IPS-15b (cell line): ENCODE results near the gene ENTREP1.

Experiments
- H3K27me3 ChIP-seq: one replicate; pipeline ENCODE4 v1.6.1; 2013; ENCODE audit warnings: low read length; ENCODE audit not compliant: control insufficient read depth, insufficient read depth
- H3K36me3 ChIP-seq: one replicate; pipeline ENCODE4 v1.6.1; 2013; ENCODE audit warnings: low read length; ENCODE audit not compliant: control insufficient read depth, insufficient read depth
- H3K4me1 ChIP-seq: one replicate; pipeline ENCODE4 v1.6.1; 2013; ENCODE audit warnings: mild to moderate bottlenecking, low read length; ENCODE audit not compliant: control insufficient read depth, insufficient read depth
- H3K4me3 ChIP-seq: one replicate; pipeline ENCODE4 v1.5.1; 2013; ENCODE audit warnings: low read depth, low read length
- H3K9ac ChIP-seq: one replicate; pipeline ENCODE4 v1.6.1; 2013; ENCODE audit warnings: low read depth, mild to moderate bottlenecking, low read length
- H3K9me3 ChIP-seq: one replicate; pipeline ENCODE4 v1.6.1; 2013; ENCODE audit warnings: mild to moderate bottlenecking, low read length; ENCODE audit not compliant: control insufficient read depth, insufficient read depth

Gene ENTREP1

DNA sequence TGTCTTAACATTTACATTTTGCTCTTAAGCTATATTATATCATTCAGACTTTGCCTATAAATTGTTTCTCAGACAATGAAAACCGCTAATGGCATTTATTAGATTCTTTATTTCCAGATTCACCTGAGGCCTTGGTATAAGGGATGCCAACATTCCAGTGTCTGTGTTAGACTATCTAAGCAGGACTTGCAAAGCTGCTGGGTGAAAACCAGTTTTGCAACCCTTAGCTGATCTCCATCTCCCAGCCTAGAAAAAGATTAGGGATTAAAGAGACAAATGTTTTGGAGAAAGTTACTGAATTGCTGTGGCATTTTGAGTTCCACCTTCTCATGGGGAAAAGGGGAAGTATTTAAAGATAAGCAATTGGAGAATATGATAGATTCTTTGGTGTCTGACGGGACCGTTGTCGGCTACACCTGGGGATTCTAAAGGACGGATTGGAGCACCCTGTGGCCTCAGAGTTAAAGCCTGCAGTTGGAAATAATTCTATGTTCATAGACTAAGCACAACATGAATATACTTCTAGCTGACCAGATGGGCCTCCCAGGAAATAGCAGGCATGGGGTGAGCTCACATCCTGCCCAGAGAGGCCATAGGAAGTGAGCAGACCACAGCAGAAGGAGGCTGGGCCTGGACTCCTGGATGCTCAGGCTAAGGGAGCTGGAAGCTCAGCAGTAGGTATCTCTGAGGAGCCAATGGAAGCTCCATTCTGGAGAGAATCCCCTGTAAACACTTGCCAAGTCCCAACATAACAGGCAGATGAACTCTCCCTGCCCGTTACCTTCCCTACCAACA is 21.8 kb downstream of the ENTREP1 start:
- no peaks in the 10 kb centered on the region for H3K9me3 ChIP-seq
- H3K36me3 ChIP-seq = no peaks in the 10 kb centered on the region
- no peak overlapping the region for H3K9ac ChIP-seq
- H3K27me3 ChIP-seq = no peaks in the 10 kb centered on the region
- no peak overlapping the region for H3K4me3 ChIP-seq
- peaks cover 3% of the 10 kb centered on the region for H3K4me1 ChIP-seq

DNA sequence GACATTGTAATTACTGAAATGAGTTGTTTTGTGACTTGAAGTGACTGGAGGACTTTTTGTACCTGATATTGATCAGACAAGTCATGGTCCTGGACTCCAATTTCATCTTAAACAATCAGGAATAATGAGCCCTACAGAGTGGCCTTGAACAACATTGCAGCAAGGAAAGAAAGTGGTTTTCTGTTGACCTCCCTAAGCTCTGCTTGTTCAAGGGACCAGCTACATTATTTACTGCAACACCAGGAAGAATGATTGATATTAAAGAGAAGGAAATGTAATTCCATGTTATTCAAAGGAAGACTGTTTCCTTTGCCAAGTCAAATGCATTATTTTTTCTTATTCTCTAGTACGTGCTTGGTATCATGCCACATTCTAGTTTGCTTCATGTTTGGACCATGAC is 22.6 kb downstream of the ENTREP1 start:
- H3K27me3 ChIP-seq = no peaks in the 10 kb centered on the region
- H3K4me1 ChIP-seq = peaks cover 3% of the 10 kb centered on the region
- no peaks in the 10 kb centered on the region for H3K9me3 ChIP-seq
- no peaks in the 10 kb centered on the region for H3K36me3 ChIP-seq
- no peak overlapping the region for H3K9ac ChIP-seq
- H3K4me3 ChIP-seq = no peak overlapping the region

DNA sequence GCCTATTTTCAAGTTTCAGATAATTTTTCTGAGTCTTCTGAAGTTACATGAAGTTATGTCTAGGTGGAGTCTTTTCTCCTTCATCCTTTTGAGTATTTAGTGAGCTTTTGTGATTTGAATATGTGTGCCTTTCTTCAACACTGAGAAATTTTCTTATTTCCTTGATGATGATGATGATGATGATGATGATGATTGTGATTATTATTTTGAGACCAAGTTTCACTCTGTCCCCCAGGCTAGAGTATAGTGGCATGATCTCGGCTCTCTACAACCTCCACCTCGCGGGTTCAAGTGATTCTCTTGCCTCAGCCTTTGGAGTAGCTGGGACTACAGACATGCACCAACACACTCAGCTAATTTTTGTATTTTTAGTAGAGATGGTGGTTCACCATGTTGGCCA is 26.2 kb downstream of the ENTREP1 start:
- no peaks in the 10 kb centered on the region for H3K27me3 ChIP-seq
- no peak overlapping the region for H3K4me3 ChIP-seq
- no peaks in the 10 kb centered on the region for H3K9me3 ChIP-seq
- H3K36me3 ChIP-seq = no peaks in the 10 kb centered on the region
- H3K4me1 ChIP-seq = no peaks in the 10 kb centered on the region
- H3K9ac ChIP-seq = no peak overlapping the region

DNA sequence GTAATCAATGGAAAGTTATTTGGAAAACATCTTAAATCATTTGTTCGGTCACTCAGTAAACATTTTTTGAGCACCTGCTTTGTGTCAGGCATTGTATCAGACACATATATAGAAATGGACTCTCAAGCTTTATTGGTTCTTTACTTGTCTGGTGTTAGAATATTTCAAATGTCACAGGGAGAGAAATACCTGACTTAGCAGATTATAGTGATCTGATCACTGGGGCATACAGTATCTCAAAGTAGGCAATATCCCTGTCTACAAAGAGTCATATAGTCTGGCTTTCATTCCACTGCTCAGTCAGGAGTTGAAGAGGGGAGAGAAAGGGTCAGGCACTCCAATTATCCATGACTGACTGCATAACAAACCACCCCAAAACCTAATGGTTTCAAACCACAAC is 30.2 kb downstream of the ENTREP1 start:
- no peaks in the 10 kb centered on the region for H3K27me3 ChIP-seq
- H3K4me1 ChIP-seq = no peaks in the 10 kb centered on the region
- H3K36me3 ChIP-seq = no peaks in the 10 kb centered on the region
- no peak overlapping the region for H3K4me3 ChIP-seq
- H3K9me3 ChIP-seq = no peaks in the 10 kb centered on the region
- H3K9ac ChIP-seq = no peak overlapping the region

DNA sequence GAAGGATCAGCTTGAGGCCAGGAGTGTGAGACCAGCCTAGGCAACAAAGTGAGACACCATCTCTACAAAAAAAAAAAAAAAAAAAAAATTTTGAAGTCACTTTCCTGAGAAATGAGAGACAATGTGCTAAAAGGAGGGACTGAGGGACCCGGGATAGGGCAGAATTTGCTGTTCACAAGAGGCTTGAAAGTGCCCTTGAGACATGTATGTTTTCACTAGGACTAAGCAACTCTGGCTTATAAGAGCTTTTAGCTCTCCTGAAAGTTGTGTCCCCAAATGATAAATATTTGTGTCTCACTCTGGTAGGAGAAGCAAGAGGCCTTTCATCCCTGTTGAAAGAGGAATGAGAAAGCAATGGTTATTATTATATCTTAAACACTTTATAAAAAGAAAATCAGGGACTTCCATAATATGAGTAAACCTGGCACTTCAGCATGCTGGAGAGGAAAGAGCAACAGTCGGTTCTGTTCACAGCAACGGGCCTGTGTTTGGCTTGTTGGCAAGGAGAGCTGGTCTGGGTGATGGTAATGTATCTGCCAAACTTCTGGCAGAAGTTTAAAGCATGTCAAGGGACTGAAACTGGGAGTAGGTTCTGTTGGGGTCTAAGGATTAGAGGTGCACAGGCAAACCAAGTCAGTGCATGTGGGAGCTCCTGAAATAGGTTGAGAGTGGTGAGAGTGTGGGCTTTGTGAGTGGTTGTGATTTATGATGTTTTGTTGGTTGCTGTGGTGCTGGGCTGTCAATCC is 32.2 kb downstream of the ENTREP1 start:
- Histone ChIP-seq H3K4me3 (no peak overlapping the region), H3K9ac (no peak overlapping the region), H3K9me3 (no peaks in the 10 kb centered on the region), H3K36me3 (no peaks in the 10 kb centered on the region), H3K27me3 (no peaks in the 10 kb centered on the region), H3K4me1 (no peaks in the 10 kb centered on the region)

DNA sequence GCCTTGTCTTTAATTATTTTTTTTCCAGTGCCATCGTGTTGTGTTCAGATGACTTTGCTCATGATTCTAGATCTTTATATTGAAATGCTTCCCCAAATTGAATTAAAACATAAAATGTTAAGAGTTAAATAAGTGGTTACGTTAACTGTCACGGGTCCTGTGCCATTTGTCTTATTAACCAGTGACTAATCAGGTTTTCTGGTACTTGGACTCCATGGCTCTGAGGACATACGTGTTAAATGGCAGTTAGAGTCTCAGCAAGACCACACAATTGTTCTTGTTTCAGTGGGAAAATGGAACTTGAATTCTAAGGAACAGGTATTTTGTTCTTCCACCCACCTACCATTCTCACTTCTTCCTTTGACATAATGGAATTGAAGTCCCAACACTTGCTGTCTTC is 32.8 kb downstream of the ENTREP1 start:
- H3K4me1 ChIP-seq = no peaks in the 10 kb centered on the region
- no peaks in the 10 kb centered on the region for H3K36me3 ChIP-seq
- no peaks in the 10 kb centered on the region for H3K27me3 ChIP-seq
- no peaks in the 10 kb centered on the region for H3K9me3 ChIP-seq
- H3K9ac ChIP-seq = no peak overlapping the region
- H3K4me3 ChIP-seq = no peak overlapping the region

DNA sequence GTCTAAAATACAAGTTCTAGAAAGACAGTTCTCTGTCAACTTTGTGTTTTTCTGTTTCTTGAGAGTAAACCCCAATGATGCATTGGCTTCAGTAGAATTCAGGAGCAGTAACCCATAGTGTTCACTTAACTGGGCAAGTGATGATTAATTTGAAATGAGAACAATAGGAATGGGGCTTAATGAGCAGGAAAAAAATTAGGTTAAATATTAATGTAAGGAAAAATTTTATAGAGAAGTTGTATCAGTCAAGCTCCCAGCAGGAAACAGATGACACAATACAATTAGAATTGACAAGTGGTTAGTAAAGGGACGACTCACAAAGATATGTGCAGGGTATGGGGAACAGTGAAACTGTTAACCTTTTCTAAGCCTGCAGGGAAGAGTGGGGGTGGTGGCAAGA is 38.2 kb downstream of the ENTREP1 start:
- no peaks in the 10 kb centered on the region for H3K36me3 ChIP-seq
- H3K27me3 ChIP-seq = no peaks in the 10 kb centered on the region
- no peaks in the 10 kb centered on the region for H3K4me1 ChIP-seq
- H3K9ac ChIP-seq = no peak overlapping the region
- H3K4me3 ChIP-seq = no peak overlapping the region
- H3K9me3 ChIP-seq = no peaks in the 10 kb centered on the region

DNA sequence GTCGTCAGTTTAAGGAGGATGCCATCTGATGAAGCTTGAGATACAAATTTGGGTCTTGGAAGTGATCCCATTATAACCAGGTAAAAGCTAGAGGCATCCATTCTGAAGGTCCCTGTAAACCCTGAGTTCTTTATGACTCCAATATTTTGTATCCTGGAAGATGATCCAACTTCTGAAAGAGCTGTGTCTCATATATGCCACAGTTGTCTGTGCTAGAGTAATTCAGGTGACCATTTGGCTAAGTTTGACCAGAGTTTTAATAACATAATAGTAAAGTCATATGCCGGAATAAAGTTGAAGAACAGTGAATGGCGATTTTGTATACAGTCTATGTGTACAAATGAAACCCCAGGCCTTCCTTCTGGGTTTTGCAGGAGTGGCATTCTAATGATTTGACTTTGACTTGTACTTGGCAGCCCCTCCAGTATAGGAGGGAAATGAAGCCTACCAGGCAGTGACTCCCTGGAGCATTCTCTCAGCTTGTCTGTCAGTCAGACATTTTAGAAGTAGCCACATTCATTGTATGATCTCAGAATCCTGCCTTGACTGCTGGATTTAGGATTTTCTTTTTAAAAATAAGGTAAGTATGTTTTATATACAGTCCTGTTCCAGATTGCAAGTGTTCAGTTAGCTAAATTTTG is 39.6 kb downstream of the ENTREP1 start:
- Histone ChIP-seq H3K9ac (no peak overlapping the region), H3K36me3 (no peaks in the 10 kb centered on the region), H3K27me3 (no peaks in the 10 kb centered on the region), H3K4me1 (no peaks in the 10 kb centered on the region), H3K9me3 (no peaks in the 10 kb centered on the region), H3K4me3 (no peak overlapping the region)

DNA sequence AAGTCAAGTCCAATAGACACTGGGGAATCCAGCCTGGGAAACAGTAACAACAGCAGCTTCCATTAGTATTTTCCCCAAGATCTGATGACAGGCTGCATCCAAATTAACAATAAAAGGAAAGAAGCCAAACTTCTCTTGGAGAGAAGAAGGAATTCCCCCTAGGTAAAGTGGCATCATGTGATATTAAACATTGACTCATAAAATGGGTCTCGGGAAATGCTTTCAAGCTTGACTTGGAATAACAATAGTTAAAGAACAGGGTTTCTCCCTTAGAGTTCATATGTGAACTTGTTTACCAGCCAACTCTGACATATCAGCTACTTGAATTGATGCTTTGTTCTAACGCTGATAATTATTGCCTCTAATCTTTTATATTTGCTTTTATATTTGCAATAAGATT is 45.4 kb downstream of the ENTREP1 start:
- Histone ChIP-seq H3K4me1 (no peaks in the 10 kb centered on the region), H3K27me3 (no peaks in the 10 kb centered on the region), H3K36me3 (no peaks in the 10 kb centered on the region), H3K4me3 (no peak overlapping the region), H3K9me3 (no peaks in the 10 kb centered on the region), H3K9ac (no peak overlapping the region)

DNA sequence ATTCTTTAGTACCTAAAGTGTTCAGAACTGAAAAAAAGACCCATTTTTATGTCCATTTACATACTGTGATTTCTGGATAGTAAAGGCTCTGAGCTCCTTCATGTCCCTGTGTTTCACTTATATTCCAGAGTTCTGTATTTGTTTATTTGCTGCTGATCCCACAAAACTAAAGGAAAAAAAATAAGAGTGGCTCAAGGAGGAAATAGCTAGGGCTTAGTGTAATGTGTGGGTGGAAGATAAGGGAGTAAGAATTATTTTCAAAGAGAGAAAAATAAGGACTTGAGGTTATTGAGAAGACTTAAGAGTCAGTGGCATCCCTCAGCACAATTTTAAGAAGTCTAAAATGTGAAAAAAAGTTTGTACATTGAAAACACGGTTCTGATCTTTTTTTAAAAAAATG is 46.0 kb downstream of the ENTREP1 start:
- Histone ChIP-seq H3K36me3 (no peaks in the 10 kb centered on the region), H3K4me1 (no peaks in the 10 kb centered on the region), H3K4me3 (no peak overlapping the region), H3K27me3 (no peaks in the 10 kb centered on the region), H3K9ac (no peak overlapping the region), H3K9me3 (no peaks in the 10 kb centered on the region)

DNA sequence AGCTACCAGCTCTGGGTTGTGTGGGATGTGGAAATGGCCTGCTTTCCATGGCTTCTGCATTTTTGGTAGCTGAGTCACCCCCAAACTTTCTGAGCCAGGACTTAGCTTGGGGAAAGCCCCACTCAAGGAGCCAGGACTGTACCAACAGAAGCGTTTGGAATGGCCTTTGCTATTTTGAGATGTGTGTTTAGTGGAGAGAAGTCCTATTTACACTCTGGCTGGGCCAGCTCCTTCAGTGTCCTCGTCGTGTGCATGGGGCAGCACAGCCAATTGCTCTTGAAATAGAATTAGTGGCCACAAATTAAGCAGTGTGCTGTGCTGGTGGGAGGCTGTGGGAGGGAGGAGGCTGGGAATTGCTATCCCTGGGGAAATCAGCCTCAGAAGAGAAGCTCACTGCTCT is 51.6 kb downstream of the ENTREP1 start:
- Histone ChIP-seq H3K9ac (no peak overlapping the region), H3K36me3 (no peaks in the 10 kb centered on the region), H3K4me3 (no peak overlapping the region), H3K4me1 (no peaks in the 10 kb centered on the region), H3K9me3 (no peaks in the 10 kb centered on the region), H3K27me3 (no peaks in the 10 kb centered on the region)

DNA sequence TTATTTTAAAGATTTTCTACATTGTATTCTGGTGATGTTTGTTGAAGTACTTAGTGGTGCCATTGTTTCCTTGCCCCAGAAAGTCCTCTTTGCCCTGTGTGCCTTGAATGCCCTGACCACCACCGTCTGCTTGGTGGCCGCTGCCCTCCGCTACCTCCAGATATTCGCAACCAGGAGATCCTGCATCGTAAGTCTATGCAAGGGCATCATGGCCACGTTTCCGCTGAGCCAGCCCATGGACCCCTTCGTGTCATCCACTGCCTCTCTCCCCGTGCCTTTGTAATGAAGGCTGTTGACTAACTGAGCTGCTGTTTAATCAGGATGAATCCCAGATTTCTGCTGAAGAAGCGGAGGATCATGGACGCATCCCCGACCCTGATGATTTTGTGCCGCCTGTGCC is 52.3 kb downstream of the ENTREP1 start:
- no peak overlapping the region for H3K9ac ChIP-seq
- no peaks in the 10 kb centered on the region for H3K27me3 ChIP-seq
- H3K36me3 ChIP-seq = no peaks in the 10 kb centered on the region
- H3K4me3 ChIP-seq = no peak overlapping the region
- no peaks in the 10 kb centered on the region for H3K9me3 ChIP-seq
- peaks cover 6% of the 10 kb centered on the region for H3K4me1 ChIP-seq
